GM18517 (cell line): Measurements from ENCODE around the gene SULT2A1.
"Not testable (repeated sequence)": the region's sequence is repeated elsewhere in the genome, so short reads cannot be mapped to it uniquely, and the experiment has no call there.

Source experiments
- ATAC-seq: cut with Tn5 transposase; IDR thresholded peaks from one replicate; pipeline ENCODE4 v1.9.1; 2021; ENCODE audit warnings: mild to moderate bottlenecking, moderate library complexity; ENCODE audit not compliant: unreplicated experiment

The SULT2A1 gene

GRCh38 chr19:47886010-47886559, at the start of gene SULT2A1:
TSS of gene SULT2A1 (minus strand) at chr19:47886315. CDS start at chr19:47886257, 58 bp downstream.
- no peak for ATAC-seq

DNA sequence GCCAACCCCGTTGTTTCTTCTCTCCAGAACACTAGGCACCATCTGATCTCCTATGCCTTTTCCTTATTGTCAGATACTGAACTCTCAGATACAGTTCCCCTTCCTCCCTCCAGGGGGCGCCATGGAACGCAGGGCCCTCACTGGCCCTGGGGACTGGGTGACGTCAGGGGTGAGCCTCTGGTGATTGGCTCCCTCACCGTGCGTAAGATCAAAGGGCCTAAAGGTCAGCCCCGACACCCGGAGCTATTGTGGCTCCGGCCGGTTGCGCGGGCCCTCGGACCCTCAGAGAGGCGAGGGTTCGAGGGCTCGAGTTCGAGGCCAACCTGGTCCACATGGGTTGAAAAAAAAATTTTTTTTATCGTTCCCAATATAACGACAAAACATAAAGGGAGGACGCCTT, 42.5 kb upstream of the SULT2A1 start:
- not testable (repeated sequence) for ATAC-seq

- ATAC-seq, result not testable (repeated sequence)
Measured at GRCh38 chr19:47920107-47920506, 34.0 kb upstream of the SULT2A1 start.

DNA sequence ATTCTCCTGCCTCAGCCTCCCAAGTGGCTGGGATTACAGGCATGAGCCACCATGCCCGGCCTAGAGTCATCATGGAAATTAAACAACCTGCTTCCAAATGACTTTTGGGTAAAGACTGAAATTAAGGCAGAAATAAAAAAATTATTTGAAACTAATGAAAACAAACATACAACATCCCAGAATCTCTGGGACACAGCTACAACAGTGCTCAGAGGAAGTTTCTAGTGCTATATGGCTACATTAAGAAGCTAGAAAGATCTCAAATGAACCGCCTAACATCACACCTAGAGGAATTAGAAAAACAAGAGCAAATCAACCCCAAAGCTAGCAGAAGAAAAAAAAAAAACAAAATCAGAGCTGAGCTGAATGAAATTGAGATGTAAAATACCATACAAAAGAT, 24.1 kb upstream of the SULT2A1 start:
- ATAC-seq, result not testable (repeated sequence)

- not testable (repeated sequence) for ATAC-seq
Measured at GRCh38 chr19:47909350-47909749, 23.2 kb upstream of the SULT2A1 start.

- ATAC-seq, result no peak
Measured at GRCh38 chr19:47901370-47901769, 15.3 kb upstream of the SULT2A1 start.

- no peak for ATAC-seq
Measured at GRCh38 chr19:47899335-47899734, 13.2 kb upstream of the SULT2A1 start.

GRCh38 chr19:47897861-47898260, 11.7 kb upstream of the SULT2A1 start:
- ATAC-seq, result no peak

- ATAC-seq, result no peak
Measured at GRCh38 chr19:47896773-47897172, 10.7 kb upstream of the SULT2A1 start.

DNA sequence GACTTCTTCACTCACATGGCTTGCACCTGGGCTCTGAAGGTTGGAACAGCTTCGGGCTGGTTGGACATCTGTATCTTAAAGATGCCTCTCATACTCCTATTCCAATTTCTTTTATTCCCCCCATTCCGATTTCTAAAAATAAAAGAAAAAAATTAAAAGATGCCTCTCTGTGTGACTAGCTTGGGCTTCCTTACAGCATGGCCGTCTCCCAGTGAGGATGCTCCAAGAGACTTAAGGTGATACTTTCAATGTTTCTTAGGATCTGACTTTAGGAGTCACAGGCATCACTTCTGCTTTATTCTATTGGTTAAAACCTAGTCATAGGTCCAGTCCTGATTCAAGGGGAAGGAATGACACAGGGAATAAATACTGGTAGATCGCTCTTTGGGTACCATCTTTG, 9.9 kb upstream of the SULT2A1 start:
- no peak for ATAC-seq

DNA sequence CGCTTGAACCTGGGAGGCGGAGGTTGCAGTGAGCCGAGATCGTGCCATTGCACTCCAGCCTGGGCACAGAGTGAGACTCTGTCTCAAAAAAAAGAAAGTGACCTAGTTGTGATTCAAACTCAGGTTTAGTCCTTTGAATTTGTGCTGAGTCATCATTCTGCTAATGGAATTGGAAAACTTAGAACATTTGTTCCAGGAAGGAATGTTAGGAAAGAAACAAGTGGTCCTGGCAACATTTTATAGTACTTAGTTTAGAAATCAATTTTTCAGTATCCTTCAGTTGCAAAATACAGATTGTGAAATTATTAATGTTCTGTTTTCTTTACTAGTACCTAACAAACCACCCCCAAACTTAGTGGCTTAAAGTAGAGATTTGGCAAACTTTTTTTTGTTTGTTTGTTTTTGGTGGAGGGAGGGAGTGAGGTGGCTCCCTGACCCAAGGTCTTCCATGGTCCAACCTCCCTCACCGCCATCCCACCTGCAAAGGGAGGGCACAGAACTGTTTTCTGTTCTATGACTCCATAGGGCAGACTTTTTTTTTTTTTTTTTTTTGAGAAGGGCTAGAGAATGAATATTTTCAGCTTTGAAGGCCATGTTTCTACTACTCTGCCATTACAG, 9.2 kb upstream of the SULT2A1 start:
- no peak for ATAC-seq

DNA sequence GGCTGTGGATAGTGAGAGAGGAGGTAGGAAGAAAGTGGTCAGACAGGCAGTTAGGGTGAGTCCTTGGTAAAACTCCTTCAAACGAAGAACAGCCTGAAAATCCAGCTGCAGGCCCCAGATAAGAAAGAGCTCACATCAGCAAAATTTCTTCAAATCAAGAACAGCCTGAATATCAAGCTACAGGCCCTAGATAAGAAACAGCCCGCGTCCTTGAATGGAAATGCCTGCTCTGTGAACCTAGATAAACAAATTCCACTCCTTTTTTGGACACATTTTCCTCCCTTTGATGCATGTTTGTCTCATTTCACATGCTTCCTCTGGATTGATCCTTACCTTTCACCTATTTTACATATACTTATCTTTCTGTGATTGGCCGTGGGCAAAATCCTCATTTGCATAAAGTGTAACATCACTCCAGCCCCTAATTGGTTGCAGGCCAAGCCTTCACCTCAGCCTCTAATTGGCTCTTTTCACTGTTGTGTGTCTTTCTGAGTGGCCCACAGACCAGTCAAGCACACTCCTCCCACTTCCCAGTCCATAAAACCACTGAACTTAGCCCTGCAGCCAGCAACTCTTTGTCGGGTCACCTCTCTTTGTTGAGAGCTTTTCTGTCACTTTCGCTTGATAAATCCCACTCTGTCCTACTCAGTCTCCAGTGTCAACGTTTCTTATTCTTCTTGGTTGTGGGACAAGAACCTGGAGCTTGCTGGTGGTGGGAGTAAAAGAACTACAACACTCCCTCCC, 6.0 kb upstream of the SULT2A1 start:
- ATAC-seq, result no peak

DNA sequence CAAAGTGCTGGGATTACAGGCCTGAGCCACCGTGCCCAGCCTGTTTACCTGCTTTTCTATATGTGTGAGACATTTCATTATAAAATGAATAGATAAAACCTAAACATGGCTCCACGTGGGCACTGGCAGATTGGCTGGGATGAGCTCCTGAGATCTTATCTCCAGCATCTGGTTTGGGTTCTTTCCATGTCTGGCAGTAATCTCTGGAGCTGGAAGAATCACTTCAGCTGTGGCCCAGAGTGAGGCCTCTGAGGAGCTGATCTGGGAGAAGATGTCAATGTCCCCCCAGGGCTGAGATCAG, 5.5 kb upstream of the SULT2A1 start:
- no peak for ATAC-seq

DNA sequence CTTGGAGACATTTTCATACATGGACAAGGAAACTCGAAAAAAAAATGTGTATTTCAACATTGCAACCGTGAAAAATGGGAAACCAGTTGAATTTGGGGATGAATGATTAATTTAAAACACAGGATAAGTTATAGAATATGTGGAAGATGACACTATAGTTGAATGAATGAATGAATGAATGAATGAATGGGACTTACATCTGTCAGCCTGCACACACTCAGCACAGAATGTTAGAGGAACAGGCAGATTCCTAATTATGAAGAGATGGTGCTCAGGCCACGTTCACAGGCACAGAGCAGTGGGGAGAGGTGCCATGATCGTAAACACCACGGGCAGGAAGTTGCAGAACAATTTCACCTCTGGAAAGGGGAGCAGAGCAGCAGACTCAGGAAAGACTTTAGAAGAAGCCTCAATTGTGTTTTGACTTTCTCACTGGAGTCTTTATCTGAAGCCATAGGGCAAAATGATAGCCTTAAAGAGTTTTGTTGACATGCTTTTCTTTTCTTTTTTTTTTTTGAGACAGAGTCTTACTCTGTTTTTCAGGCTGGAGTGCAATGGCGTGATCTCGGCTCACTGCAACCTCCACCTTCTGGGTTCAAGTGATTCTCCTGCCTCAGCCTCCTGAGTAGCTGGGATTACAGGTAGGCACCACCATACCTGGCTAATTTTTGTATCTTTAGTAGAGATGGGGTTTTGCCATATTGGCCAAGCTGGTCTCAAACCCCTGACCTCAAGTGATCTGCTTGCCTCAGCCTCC, 4.9 kb upstream of the SULT2A1 start:
- ATAC-seq, result no peak

- ATAC-seq, result no peak
Measured at GRCh38 chr19:47885067-47885463, 1.1 kb downstream of the SULT2A1 start.

GRCh38 chr19:47882890-47883289, 3.2 kb downstream of the SULT2A1 start:
- ATAC-seq, result no peak

DNA sequence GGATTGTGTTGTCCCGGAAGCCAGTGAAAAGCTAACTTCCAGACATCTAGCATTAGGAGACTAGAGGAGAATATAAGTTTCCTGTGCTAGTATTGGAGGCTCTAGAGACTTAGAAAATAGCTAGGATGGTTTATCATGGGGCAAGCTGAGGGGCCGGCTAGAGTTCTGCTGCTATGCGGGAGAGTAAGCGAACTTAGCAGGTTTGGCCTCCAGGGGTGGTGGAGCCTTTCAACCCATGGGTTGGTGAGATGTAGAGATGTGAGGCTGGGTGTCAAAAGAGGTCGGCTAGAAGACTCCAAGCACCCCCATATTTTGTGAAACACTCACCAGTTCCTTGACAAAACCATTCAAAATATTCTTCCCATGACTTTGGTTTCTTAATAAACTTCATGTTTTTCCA, 4.4 kb downstream of the SULT2A1 start:
- ATAC-seq, result no peak

DNA sequence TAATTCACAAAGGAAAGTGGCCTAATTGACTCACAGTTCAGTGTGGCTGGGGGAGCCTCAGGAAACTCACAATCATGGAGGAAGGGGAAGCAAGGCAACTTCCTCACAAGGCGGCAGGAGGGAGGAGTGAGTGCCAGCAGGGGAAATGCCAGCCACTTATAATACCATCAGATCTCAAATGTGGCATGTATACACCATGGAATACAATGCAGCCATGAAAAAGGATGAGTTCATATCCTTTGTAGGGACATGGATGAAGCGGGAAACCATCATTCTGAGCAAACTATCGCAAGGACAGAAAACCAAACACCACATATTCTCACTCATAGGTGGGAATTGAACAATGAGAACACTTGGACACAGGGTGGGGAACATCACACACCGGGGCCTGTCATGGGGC, 6.7 kb downstream of the SULT2A1 start:
- not testable (repeated sequence) for ATAC-seq

DNA sequence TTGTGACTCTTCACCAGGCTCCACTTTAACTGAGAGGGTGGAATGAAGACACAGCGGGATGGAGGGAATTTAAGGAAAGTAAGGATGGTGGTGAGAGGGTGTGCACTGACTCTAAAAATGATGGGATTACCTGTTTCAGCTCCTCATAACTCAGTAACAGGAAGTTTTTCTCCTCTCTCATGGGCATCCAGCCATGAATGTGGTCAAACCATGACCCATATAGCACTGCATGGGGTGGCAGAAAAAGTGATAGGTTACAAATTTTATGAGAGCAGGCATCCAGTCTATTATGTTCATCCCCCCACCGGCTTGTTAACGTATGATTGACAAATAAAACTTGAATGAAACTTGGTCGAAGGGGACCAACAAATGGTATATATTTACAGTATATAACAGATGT, 7.2 kb downstream of the SULT2A1 start:
- no peak for ATAC-seq

DNA sequence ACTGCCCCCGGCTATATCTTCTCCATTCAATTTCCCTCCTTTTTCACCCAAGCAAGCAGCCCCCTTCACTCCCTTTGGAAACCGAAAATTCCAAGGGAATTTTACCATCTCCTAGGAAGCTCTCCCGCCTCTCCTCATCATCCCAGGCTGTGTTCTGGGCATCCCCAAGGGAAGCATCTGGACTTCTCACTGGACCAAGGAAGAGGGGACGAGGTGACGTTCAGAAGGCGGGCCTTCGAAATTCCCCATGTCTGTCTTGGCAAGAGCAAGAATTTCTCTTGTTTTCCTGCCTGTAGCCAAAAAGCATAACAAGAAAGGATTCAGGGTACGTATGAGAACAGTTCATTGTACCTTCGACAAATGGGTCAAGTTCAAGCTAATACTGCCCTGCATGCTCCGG, 20.9 kb downstream of the SULT2A1 start:
- no peak for ATAC-seq

GRCh38 chr19:47863514-47863936, 22.6 kb downstream of the SULT2A1 start:
- no peak for ATAC-seq

DNA sequence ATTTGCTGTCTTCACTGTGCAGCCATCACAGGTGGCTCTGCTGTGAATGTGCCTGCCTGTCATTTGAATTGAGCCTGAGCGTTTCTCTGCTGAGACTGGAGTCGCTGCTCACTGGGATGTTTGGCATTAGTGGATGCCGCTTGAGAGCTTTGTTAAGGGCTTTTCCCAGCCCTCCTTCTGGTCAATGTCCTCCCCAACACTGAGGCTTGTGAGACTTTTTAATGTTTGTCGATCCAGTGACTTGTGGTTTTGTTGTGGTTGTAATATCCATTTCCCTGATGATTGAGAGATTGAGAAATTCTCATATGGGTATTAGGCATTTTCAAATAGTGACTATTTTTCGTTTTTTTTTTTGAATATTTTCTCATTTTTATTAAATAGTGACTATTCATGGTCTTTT, 24.5 kb downstream of the SULT2A1 start:
- no peak for ATAC-seq
